GM20431 (cell line): ENCODE results near the gene ZC2HC1C.

Experiments
- in situ Hi-C: fragments of 300-500 bp; cut with MseI, MboI; formaldehyde crosslinking; loops from one replicate; pipeline ENCODE4 v1.15.0; 2020; ENCODE audit warnings: low sequenced_read_pairs; ENCODE audit not compliant: unreplicated experiment

The ZC2HC1C gene, protein sequence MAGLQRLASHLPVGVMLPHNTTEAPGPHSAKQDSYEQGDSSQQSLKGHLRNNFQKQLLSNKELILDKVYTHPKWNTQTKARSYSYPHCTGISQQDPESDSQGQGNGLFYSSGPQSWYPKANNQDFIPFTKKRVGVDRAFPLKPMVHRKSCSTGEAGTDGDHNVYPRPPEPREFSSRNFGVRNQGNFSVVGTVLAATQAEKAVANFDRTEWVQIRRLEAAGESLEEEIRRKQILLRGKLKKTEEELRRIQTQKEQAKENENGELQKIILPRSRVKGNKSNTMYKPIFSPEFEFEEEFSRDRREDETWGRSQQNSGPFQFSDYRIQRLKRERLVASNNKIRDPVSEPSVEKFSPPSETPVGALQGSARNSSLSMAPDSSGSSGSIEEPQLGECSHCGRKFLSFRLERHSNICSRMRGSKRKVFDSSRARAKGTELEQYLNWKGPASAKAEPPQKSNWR

DNA sequence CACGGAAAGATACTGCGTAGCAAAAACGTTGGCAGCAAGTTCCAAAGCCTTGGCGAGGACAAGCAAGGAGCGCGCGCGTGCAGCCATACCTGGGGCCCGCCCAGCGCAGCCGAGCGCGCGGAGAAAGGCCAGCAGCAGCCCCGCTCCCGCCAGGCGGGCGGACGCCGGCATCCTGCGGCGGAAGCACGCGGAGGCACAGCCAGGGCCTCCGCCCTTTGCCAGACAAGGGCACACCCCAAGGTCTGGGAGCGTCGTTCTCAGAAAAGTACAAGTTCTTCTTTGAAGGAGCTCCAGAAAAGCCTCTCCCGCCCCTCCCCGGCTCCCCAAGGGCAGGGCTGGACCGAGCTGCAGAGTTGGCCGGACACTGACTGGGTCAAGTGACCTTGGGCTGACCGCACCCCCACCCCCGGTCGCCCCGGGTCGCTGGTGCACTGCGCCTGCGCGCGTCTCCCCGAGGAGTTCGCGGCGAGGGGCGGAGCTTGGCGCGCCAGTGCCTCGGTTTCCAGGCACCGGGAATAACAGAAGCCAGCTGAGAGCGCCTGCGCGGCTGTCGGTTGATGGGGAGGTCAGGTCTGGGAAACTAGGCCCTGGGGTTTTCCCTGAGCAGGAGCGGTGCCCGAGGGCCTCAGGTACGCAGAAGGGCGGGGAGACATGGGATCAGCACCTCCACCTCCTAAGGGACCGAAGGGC is at the start of gene ZC2HC1C:
Gene ZC2HC1C, plus strand, starts transcription at position 521 of the 690 bp plus-strand sequence. CDS start 933 bp downstream, outside the sequence.
- in situ Hi-C loops = no loop called here

DNA sequence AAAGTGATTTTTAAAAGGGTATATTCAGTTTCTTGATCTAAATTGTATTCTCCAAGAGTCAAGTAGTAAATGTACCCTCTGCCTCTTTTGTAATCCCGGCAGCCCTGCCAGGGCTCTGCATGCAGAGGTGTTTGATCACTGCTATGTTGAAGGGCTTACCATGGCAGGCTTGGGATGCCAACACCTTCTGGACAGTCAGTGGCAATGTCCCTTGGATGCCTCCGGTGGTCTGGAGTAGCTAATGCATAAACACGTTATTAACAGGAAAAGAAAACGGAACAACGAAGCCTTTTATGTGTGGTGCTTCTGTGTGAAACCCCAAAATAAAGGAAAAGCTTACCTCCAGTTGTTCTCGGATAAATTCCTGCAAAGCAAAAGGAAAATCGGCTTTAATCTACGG is 46.8 kb upstream of the ZC2HC1C start:
- in situ Hi-C loops = no loop called here

GRCh38 chr14:75023108-75023507 is 46.3 kb upstream of the ZC2HC1C start:
- in situ Hi-C loops = no loop called here

DNA sequence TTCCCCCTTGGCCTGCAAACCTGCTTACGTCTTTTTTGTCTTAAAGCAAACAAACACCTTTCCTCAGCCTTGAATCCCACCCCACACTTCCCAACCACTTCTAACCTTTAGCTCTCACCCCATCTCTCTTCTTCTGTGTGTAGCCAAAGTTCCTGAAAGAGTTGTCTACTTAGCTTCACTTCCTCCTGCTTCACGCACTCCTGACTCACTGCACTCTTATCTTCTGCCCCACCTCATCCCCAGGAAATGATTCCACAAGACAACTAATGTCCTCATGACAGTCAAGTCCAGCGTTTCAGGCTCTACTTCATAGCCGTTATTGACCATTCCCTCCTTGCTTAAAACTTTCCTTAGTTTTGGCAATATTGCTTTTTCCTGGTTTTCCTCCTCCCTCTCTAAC is 44.4 kb upstream of the ZC2HC1C start:
- in situ Hi-C loops = no loop called here

DNA sequence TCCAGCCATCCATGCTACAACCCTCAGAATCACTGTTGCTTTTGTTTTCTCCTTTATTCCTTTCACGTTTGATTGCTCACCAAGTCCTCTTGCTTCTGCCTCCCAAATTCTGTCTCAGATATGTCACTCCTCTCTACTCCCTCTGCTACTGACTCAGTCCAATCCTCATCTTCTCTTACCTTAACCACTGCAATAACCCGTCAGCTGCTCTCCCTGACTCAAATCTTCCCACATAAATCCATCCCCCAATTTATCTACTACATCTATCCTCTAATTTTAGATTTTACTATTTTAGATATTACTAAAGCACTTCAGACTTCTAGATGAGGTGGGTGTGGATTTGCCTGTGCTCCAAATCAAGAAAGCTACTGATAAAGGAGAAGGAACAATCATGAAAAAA is 43.6 kb upstream of the ZC2HC1C start:
- in situ Hi-C loops = no loop called here

DNA sequence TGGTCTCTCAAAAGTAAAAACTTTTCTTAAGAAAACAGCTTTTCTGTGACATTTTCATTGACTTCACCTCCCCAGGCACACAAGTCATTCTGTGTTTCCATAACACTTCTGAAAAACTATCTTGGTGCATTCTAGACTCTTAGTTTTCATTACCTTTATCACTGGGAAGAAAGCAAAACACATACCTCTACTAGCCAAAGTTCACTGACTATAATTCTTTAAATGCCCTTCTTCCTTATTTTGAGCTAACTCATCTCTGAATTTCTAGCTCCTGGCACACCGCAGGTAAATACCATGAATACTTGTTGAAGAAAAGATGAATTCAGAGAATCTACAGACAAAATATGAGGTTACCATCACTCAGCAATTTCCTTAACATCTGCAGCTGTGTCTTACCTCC is 39.3 kb upstream of the ZC2HC1C start:
- in situ Hi-C loops = no loop called here

DNA sequence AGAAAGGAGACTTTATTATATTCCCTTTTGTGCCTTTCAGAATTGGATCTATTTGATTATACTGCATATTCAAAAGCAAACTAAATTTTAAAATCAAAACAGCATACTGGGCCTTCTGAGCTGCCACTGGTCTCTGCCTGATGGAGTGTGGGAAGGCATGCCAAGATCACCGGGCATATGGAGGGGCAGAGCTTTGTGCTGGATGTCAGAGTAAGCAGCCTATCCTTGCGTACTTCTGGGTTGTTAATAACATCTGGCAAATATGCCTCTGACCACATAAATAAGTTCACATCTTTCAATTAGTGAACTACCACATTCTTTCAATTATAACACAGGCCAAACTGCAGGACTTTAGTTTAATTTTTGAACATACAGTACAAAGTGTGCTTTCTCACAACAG is 36.5 kb upstream of the ZC2HC1C start:
- in situ Hi-C loops = no loop called here

GRCh38 chr14:75040507-75040906 is 28.9 kb upstream of the ZC2HC1C start:
- in situ Hi-C loops = no loop called here

GRCh38 chr14:75040959-75041358 is 28.5 kb upstream of the ZC2HC1C start:
- in situ Hi-C loops = no loop called here

- in situ Hi-C loops = no loop called here
Observed at GRCh38 chr14:75041613-75042012, 27.8 kb upstream of the ZC2HC1C start.

DNA sequence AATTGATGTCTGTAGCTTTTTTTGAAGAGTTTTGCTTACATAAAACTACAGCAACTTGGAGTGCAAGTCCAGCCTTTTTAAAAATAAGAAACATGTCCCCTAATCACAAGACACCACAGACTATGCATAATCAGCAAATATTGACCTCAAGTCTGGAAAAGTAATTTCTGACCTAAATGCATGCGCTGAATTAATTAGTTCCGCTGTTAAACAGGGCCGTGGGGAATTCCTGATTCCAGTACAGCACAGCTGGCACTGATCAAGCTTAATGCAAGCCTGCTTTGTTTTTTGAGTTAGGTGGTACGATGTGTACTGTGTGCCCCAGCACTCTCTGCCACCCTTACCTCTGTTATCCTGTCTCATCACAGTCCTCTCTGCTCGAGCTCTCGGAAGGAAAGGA is 27.4 kb upstream of the ZC2HC1C start:
- in situ Hi-C loops = no loop called here

DNA sequence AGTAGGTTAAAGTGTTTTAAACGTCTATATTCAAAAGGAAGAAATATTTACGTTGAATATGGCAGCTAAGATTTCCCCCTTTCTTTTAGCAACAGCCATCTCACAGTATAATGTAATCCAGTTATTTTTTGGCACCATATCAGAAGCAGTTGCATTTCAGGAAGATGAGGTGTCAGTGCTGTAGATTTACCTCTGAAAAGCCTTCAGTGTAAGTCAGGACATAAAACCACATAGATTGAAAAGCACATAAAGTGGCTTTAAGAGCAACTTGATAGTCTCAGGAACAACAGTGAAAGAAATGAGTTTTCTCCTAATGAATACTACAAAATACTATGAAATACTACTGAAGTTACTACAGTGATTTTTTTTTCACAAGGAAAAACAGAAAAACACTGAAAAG is 25.1 kb upstream of the ZC2HC1C start:
- in situ Hi-C loops = no loop called here

DNA sequence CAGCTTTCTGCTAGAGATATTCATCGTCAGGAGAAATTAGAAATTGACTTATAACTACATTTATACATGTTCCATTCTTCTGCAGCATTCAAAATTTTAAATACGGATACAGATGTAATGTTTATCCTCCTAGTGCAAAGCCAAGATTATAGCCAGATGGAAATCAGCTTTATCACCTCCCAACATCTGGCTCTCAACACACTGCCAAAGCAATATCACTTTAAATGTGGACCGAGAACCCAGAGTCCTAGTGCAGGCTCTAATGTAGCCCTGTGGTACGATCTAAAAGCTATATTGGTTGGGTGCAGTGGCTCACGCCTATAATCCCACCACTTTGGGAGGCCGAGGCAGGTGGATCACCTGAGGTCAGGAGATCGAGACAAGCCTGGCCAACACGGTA is 24.7 kb upstream of the ZC2HC1C start:
- in situ Hi-C loops = no loop called here

GRCh38 chr14:75046275-75046674 is 23.2 kb upstream of the ZC2HC1C start:
- in situ Hi-C loops = no loop called here

DNA sequence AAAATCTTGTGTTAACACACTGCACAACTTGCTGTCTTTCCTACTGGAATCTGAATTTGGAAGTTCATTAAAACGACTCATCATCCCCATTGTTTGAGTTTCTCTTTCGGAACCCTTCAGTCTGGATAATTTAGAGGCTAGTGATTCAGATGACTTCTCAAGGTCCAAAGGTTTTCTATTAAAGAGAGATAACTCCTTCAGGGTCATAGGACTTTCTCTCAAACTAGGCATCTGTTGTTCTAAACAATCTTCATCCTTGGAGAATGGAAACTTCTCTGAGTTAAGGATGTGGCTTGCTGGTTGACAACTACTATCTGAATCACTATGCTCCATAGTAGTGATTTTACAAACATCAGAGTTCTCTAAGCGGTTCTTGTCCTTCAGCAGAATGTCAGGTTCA is 22.5 kb upstream of the ZC2HC1C start:
- in situ Hi-C loops = no loop called here

DNA sequence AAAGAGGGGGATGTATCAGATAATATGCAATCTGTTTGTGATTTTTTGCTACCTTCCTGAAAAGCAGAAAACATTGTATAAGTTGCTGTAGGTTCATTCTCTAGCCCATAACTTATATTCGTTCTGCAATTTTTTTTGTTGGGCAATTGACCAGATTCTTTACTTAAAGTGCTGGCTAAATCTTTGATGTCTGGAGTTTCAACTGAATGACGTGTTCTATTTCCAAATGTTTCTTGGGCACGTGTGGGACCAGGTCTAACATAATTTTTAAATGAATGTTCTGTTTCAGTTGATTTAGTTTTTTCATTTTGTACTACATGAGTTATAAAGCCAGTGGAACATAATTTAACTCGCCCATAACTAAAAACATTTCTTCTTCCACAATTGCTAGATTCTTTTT is 21.9 kb upstream of the ZC2HC1C start:
- in situ Hi-C loops = no loop called here

GRCh38 chr14:75048101-75048500 is 21.3 kb upstream of the ZC2HC1C start:
- in situ Hi-C loops = no loop called here

GRCh38 chr14:75049136-75049535 is 20.3 kb upstream of the ZC2HC1C start:
- in situ Hi-C loops = no loop called here

DNA sequence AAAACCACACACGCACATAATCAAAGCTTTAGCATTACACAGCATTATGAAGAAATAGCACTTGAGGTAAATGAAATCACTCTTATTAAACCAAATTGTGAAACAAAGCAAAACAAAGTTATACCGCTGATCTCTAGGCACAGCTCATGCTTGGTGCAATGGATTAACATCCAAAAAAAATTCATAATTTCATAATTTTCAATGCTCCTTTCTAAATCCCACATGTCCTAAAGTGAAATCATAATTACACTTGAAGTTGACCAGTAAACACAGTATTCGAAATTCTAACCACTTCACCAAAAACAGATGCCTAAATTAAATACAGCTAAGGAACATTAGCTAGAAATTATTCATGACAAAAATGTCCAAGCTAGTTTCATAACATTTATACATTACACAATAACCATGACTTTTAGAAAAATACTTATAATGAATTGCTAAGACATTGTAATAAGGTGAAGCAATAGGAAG is 19.7 kb upstream of the ZC2HC1C start:
- in situ Hi-C loops = no loop called here

DNA sequence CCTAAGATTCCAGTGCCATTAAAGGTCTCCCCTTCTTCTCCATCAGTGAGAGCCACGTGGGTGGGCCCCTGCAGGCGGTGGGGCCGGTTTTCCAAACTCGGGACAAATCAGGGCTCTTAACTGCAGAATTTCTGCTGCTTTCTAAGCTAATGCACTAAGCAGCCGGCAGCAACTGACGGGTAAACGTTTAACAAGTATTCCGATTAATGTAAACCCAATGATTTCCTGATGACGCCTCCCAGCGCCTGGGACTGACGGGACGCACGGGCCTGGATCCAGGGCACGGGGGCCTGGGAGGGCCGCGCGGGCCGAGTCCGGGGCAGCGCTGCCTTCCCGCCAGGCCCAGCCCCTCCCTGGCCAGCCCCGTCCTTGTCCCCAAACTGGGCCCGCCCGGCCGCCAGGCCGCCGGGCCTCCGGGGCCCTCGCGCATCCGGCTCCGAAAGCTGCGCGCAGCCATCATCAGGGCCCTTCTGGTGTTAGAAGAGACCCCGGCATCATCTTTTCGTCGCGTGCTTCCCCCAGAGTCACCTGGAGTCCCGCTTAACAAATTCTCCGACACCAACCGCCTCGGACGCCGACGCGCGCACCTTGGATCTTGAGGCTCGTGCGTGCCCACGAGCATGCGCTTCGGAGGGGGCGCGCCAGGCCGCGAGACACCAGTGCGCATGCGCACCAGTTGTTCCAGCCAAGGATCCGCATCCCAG is 18.4 kb upstream of the ZC2HC1C start, which contains the start of gene MLH3:
Gene MLH3, minus strand, starts transcription at position 616 of the 704 bp plus-strand sequence. CDS start 1,812 bp downstream, outside the sequence.
- in situ Hi-C loops = no loop called here

GRCh38 chr14:75051556-75051899 is 17.9 kb upstream of the ZC2HC1C start:
- in situ Hi-C loops = no loop called here
